ENCODE data around the gene FUCA2.
A peak's percentile ranks its signal among the peaks of the same experiment; 100 is the strongest.

Gene FUCA2

GRCh38 chr6:143510991-143511891 is at the start of gene FUCA2:
Gene FUCA2, minus strand, starts transcription at chr6:143511720. Its CDS starts 86 bp downstream, at chr6:143511634.
- peak; percentile 40 for DNase-seq

GRCh38 chr6:143561105-143561704 is 49.7 kb upstream of the FUCA2 start:
- no peak for DNase-seq

- DNase-seq = no peak
Observed at GRCh38 chr6:143559051-143559660, 47.6 kb upstream of the FUCA2 start.

- no peak for DNase-seq
Observed at GRCh38 chr6:143556529-143556928, 45.0 kb upstream of the FUCA2 start.

GRCh38 chr6:143555582-143555981 is 44.1 kb upstream of the FUCA2 start:
- DNase-seq = no peak

- DNase-seq = no peak
Observed at GRCh38 chr6:143555071-143555492, 43.6 kb upstream of the FUCA2 start.

- DNase-seq = no peak
Observed at GRCh38 chr6:143553337-143553736, 41.8 kb upstream of the FUCA2 start.

- DNase-seq = no peak
Observed at GRCh38 chr6:143549949-143550268, 38.4 kb upstream of the FUCA2 start.

- no peak for DNase-seq
Observed at GRCh38 chr6:143549221-143549948, 37.9 kb upstream of the FUCA2 start.

GRCh38 chr6:143546599-143546998 is 35.1 kb upstream of the FUCA2 start:
- no peak for DNase-seq

GRCh38 chr6:143545976-143546547 is 34.5 kb upstream of the FUCA2 start:
- DNase-seq = no peak

- no peak for DNase-seq
Observed at GRCh38 chr6:143545165-143545564, 33.6 kb upstream of the FUCA2 start.

- DNase-seq = no peak
Observed at GRCh38 chr6:143544011-143544696, 32.6 kb upstream of the FUCA2 start.

GRCh38 chr6:143543435-143543834 is 31.9 kb upstream of the FUCA2 start:
- DNase-seq = no peak

- no peak for DNase-seq
Observed at GRCh38 chr6:143542888-143543287, 31.4 kb upstream of the FUCA2 start.

- no peak for DNase-seq
Observed at GRCh38 chr6:143540192-143540591, 28.7 kb upstream of the FUCA2 start.

GRCh38 chr6:143539734-143540133 is 28.2 kb upstream of the FUCA2 start:
- DNase-seq = no peak

- DNase-seq = no peak
Observed at GRCh38 chr6:143539106-143539505, 27.6 kb upstream of the FUCA2 start.

- no peak for DNase-seq
Observed at GRCh38 chr6:143538374-143538773, 26.9 kb upstream of the FUCA2 start.

GRCh38 chr6:143536866-143537691 is 25.6 kb upstream of the FUCA2 start:
- peak; percentile 15 for DNase-seq

GRCh38 chr6:143536461-143536865 is 24.9 kb upstream of the FUCA2 start:
- DNase-seq = peak; percentile 15

Data from NK-92 treated with Interleukin-12 subunit alpha and Interleukin-12 subunit beta, amount 100 ng/mL, for 24 hours (cell line).